AG04450 (cell line): Measurements from ENCODE around the gene RALGAPA1. TPM values are rescaled to one million over a fixed set of nuclear protein-coding genes. Genes with fewer than 3 reads are reported as not detected.

Source experiments
- CTCF ChIA-PET: fragments of 300-600, 350-600 bp; formaldehyde crosslinking; extraction: SDS; loops from one replicate; lab custom pipeline; 2022; ENCODE audit warnings: antibody characterized with exemption, inconsistent platforms; lab: Charles Lee
- POLR2A ChIA-PET: fragments of 350-600 bp; formaldehyde crosslinking; extraction: SDS; loops from one replicate; lab custom pipeline; 2021; ENCODE audit warnings: antibody characterized with exemption, inconsistent platforms; lab: Yijun Ruan, JAX
- DNase-seq: peaks from one replicate; pipeline ENCODE4 v3.0.0-alpha.2; 2011; ENCODE audit warnings: low read depth, low spot score
- H3K27ac ChIP-seq: one replicate; pipeline ENCODE4 v1.5.1; 2012; ENCODE audit warnings: low read depth, low read length, control low read depth
- H3K27me3 ChIP-seq: one replicate; pipeline ENCODE4 v1.6.0; 2012; ENCODE audit warnings: low read length; ENCODE audit not compliant: control insufficient read depth, insufficient read depth
- H3K4me3 ChIP-seq: 2 replicates; pipeline ENCODE4 v1.5.1; 2011; ENCODE audit warnings: mild to moderate bottlenecking, low read depth, low read length, control low read depth
- H3K9me3 ChIP-seq: 2 replicates; pipeline ENCODE4 v1.5.1; 2012; ENCODE audit warnings: low read length; ENCODE audit not compliant: control insufficient read depth, insufficient read depth
- CTCF ChIP-seq: IDR thresholded peaks from 2 replicates; pipeline ENCODE4 v1.5.1; 2011; ENCODE audit warnings: low read depth, low read length, control low read depth, inconsistent platforms
- polyA plus RNA-seq: library from polyadenylated mRNA; depleted of rRNA; stranded (reverse); fragments of >200 nt; gene quantifications from 2 replicates; pipeline ENCODE4 v1.2.3, GENCODE V29; 2011

Gene RALGAPA1
- polyA plus RNA-seq, 1 experiment: 9.7 TPM

- POLR2A ChIA-PET: no interaction called here
- TF ChIP-seq CTCF: no peak
- CTCF ChIA-PET: interaction anchor here (0.8 kb wide), 1 partner anchor 10 kb away, joined by 3 read pairs; no protein-coding TSS in a partner anchor
- Histone ChIP-seq H3K4me3 (no peak overlapping the region), H3K27me3 (no peaks in the 10 kb centered on the region), H3K27ac (no peak overlapping the region), H3K9me3 (no peaks in the 10 kb centered on the region)
- no peak for DNase-seq
These were observed 1.9 kb upstream of the RALGAPA1 start for GRCh38 chr14:35810963-35811362.

GRCh38 chr14:35809597-35809996, 502 bp upstream of the RALGAPA1 start:
- Histone ChIP-seq H3K27me3 (no peaks in the 10 kb centered on the region), H3K9me3 (no peaks in the 10 kb centered on the region), H3K4me3 (peak overlapping the region; percentile 36; the same call in 1 of the 2 replicates), H3K27ac (no peak overlapping the region)
- no peak for TF ChIP-seq CTCF
- no peak for DNase-seq
- CTCF ChIA-PET: interaction anchor here (0.5 to 2.0 kb wide), 5 partner anchors 9 to 371 kb away, joined by 3 to 12 read pairs (median 4); partner anchors contain the start of gene BRMS1L
- POLR2A ChIA-PET: interaction anchor here (1.0 kb wide), 2 partner anchors 12 to 17 kb away, joined by 3 to 15 read pairs; partner anchors contain the start of gene BRMS1L

- H3K27ac ChIP-seq: peak overlapping the region; percentile 82
- ChIA-PET POLR2A (no interaction called here), CTCF (interaction anchor here (1.8 to 4.5 kb wide), 2 partner anchors 14 to 18 kb away, joined by 7 to 23 read pairs; partner anchors contain the start of gene BRMS1L)
- peak overlapping the region; percentile 79 for H3K4me3 ChIP-seq
- DNase-seq: no peak
- H3K9me3 ChIP-seq: no peaks in the 10 kb centered on the region
- H3K27me3 ChIP-seq: no peaks in the 10 kb centered on the region
- no peak for TF ChIP-seq CTCF
These were observed 938 bp downstream of the RALGAPA1 start for GRCh38 chr14:35808076-35808637.

GRCh38 chr14:35807131-35807961, 1.7 kb downstream of the RALGAPA1 start:
- no peak overlapping the region for H3K27ac ChIP-seq
- no peak for TF ChIP-seq CTCF
- no peak for DNase-seq
- ChIA-PET POLR2A (no interaction called here), CTCF (interaction anchor here (1.4 to 4.5 kb wide), 3 partner anchors 11 to 19 kb away, joined by 7 to 23 read pairs (median 12); partner anchors contain the start of gene BRMS1L)
- H3K27me3 ChIP-seq: no peaks in the 10 kb centered on the region
- H3K9me3 ChIP-seq: no peaks in the 10 kb centered on the region
- peak overlapping the region; percentile 79 for H3K4me3 ChIP-seq
